HepG2 (cell line): ENCODE results near the gene TMEM135. TPM values are rescaled to one million over a fixed set of nuclear protein-coding genes. Genes with fewer than 3 reads are reported as not detected.

Experiments used
- ATAC-seq: fragments of 200-7000 bp; cut with Tn5 transposase; 3 replicates; pipeline ENCODE4 v1.9.1; 2020; ENCODE audit warnings: mild to moderate bottlenecking, moderate library complexity
- BruUV-seq: library from RNA; stranded (reverse); fragments of 400-500 nt; replicated peaks from 2 replicates; lab custom pipeline; 2021; lab: Mats Ljungman, UMichigan
- CTCF ChIA-PET: fragments of 300-600 bp; formaldehyde crosslinking; extraction: SDS; loops from one replicate; lab custom pipeline; 2021; ENCODE audit warnings: low total read pairs, inconsistent platforms, low intra/inter-chr PET ratio; lab: Yijun Ruan, JAX
- POLR2A ChIA-PET: fragments of 350-600 bp; sonication (Branson Sonifier 250); formaldehyde crosslinking; loops from one replicate; lab custom pipeline; 2020; ENCODE audit warnings: antibody characterized with exemption, inconsistent platforms; lab: Yijun Ruan, JAX
- DNase-seq: peaks from one replicate; pipeline ENCODE4 v3.0.0-alpha.2; 2015; ENCODE audit warnings: low spot score
- FAIRE-seq: peaks from 3 replicates; lab custom pipeline; 2011; peaks lifted over from hg19 to GRCh38; lab: Jason Lieb, UNC
- H2AFZ ChIP-seq: one replicate; pipeline ENCODE4 v1.6.1; 2011; ENCODE audit warnings: low read length, inconsistent platforms
- H3K27ac ChIP-seq: fragments of 300-600 bp; 3 replicates; pipeline ENCODE4 v1.8.0; 2011; ENCODE audit warnings: mixed run types, mild to moderate bottlenecking, mixed read lengths, low read length, inconsistent platforms; ENCODE audit not compliant: insufficient read depth; ENCODE audit errors: extremely low read length
- H3K27me3 ChIP-seq, 2 experiments: fragments of 200-600 bp in 1 of 2; 2 replicates in 1 of 2; 3 replicates in 1 of 2; pipeline versions ENCODE4 v1.6.0 to v1.8.0; 2011; ENCODE audit warnings: low read length in 2 of 2, mild to moderate bottlenecking in 2 of 2, moderate library complexity in 2 of 2, inconsistent platforms in 1 of 2; ENCODE audit not compliant: insufficient read depth in 2 of 2, control insufficient read depth in 1 of 2
- H3K36me3 ChIP-seq, 2 experiments: fragments of 200-600 bp in 1 of 2; replicated peaks in 1 of 2; 2 replicates in 1 of 2; 3 replicates in 1 of 2; pipeline versions ENCODE4 v1.5.1 to v1.8.0; 2011; ENCODE audit warnings: low read length in 2 of 2, inconsistent platforms in 1 of 2; ENCODE audit not compliant: insufficient read depth in 2 of 2, control insufficient read depth in 1 of 2
- H3K4me1 ChIP-seq: 2 replicates; pipeline ENCODE4 v1.5.1; 2012; ENCODE audit warnings: low read length, inconsistent platforms; ENCODE audit not compliant: insufficient read depth
- H3K4me2 ChIP-seq: 2 replicates; pipeline ENCODE4 v1.6.0; 2011; ENCODE audit warnings: low read depth, low read length, inconsistent platforms
- H3K4me3 ChIP-seq, 3 experiments: fragments of 200-600 bp in 1 of 3; sonication (generic), shearing (Covaris generic) in 1 of 3; replicated peaks in 1 of 3; 2 replicates each; pipeline ENCODE4 v1.5.1; 2011 to 2016; ENCODE audit warnings: low read length in 3 of 3, inconsistent platforms in 2 of 3, low read depth in 2 of 3, mild to moderate bottlenecking in 2 of 3, control low read depth in 1 of 3, mixed read lengths in 1 of 3; ENCODE audit not compliant: insufficient read depth in 1 of 3
- H3K79me2 ChIP-seq: one replicate; pipeline ENCODE4 v1.6.1; 2011; ENCODE audit warnings: low read length, inconsistent platforms; ENCODE audit not compliant: insufficient read depth
- H3K9ac ChIP-seq: 2 replicates; pipeline ENCODE4 v1.6.0; 2011; ENCODE audit warnings: mild to moderate bottlenecking, low read depth, low read length, inconsistent platforms; ENCODE audit not compliant: insufficient read depth
- H3K9me3 ChIP-seq: 2 replicates; pipeline ENCODE4 v1.5.1; 2012; ENCODE audit warnings: mild to moderate bottlenecking, low read length
- H4K20me1 ChIP-seq: 2 replicates; pipeline ENCODE4 v1.6.0; 2011; ENCODE audit warnings: inconsistent platforms, mild to moderate bottlenecking, low read length, moderate library complexity; ENCODE audit not compliant: insufficient read depth
- FLYWCH1 ChIP-seq: sonication (generic); formaldehyde crosslinking; IDR thresholded peaks from 2 replicates; pipeline ENCODE4 v1.8.1; 2023; ENCODE audit warnings: mild to moderate bottlenecking, missing genetic modification reagents
- GTF2F1 ChIP-seq: fragments of 150-350 bp; IDR thresholded peaks from 2 replicates; pipeline ENCODE4 v1.6.1; 2014; ENCODE audit warnings: low read length
- KDM6A ChIP-seq: IDR thresholded peaks from 2 replicates; pipeline ENCODE4 v1.6.1; 2016; ENCODE audit warnings: low read depth
- MEIS1 ChIP-seq: sonication (generic); formaldehyde crosslinking; IDR thresholded peaks from 2 replicates; pipeline ENCODE4 v1.9.0; 2021; ENCODE audit warnings: mild to moderate bottlenecking, missing genetic modification reagents, moderate library complexity, borderline replicate concordance
- MYC ChIP-seq: sonication (generic); formaldehyde crosslinking; IDR thresholded peaks from 2 replicates; pipeline ENCODE4 v1.9.0; 2021; ENCODE audit warnings: missing genetic modification reagents, borderline replicate concordance
- MZF1 ChIP-seq: sonication (generic); formaldehyde crosslinking; IDR thresholded peaks from 2 replicates; pipeline ENCODE4 v1.8.1; 2023; ENCODE audit warnings: mild to moderate bottlenecking, missing genetic modification reagents, borderline replicate concordance
- SIX1 ChIP-seq: sonication (generic); formaldehyde crosslinking; IDR thresholded peaks from 2 replicates; pipeline ENCODE4 v1.4.0; 2020; ENCODE audit warnings: missing genetic modification reagents, borderline replicate concordance
- ZBTB1 ChIP-seq: sonication (generic); formaldehyde crosslinking; IDR thresholded peaks from 2 replicates; pipeline ENCODE4 v1.4.0; 2020; ENCODE audit warnings: missing genetic modification reagents, borderline replicate concordance
- ZNF337 ChIP-seq: sonication (generic); formaldehyde crosslinking; IDR thresholded peaks from 2 replicates; pipeline ENCODE4 v1.5.1; 2020; ENCODE audit warnings: missing genetic modification reagents, low read depth, mild to moderate bottlenecking, borderline replicate concordance
- ZNF607 ChIP-seq: sonication (generic); formaldehyde crosslinking; IDR thresholded peaks from 2 replicates; pipeline ENCODE4 v1.5.1; 2020; ENCODE audit warnings: missing genetic modification reagents, mild to moderate bottlenecking, borderline replicate concordance
- ZSCAN29 ChIP-seq: sonication (generic); formaldehyde crosslinking; conservative IDR thresholded peaks from 2 replicates; pipeline ENCODE4 v1.4.0; 2020; ENCODE audit warnings: mild to moderate bottlenecking, missing genetic modification reagents
- WGBS: methylation state at CpG from one replicate; pipeline ENCODE4 v1.1.6; 2017; ENCODE audit warnings: low lambda C conversion rate; 5-methylcytosine and 5-hydroxymethylcytosine counted together
- in situ Hi-C: cut with HindIII; loops from 2 replicates; pipeline ENCODE4 v1.10.0; 2017; ENCODE audit warnings: low pct_unique_long_range_greater_than_20kb; ENCODE audit not compliant: extremely low pct_ligation_motif_present
- intact Hi-C: fragments of 100-400 bp; cut with micrococcal nuclease; formaldehyde crosslinking; loops from one replicate; pipeline ENCODE4 v1.10.0; 2022; ENCODE audit not compliant: unreplicated experiment
- polyA plus RNA-seq, 8 experiments: library from polyadenylated mRNA; depleted of rRNA in 3 of 8; stranded (reverse) in 7 of 8; unstranded in 1 of 8; fragments of >200 nt; fragmentation: Illumina TruSeq in 4 of 8; extraction: Trizol in 4 of 8; gene quantifications; 2 replicates each; pipeline versions ENCODE4 v1.2.1 to v1.2.3, GENCODE V29; 2011 to 2016; ENCODE audit warnings: low read depth in 4 of 8, missing spikeins in 1 of 8, mixed read lengths in 1 of 8; ENCODE audit not compliant: insufficient read depth in 1 of 8
- total RNA-seq, 5 experiments: library from RNA; depleted of rRNA; stranded (reverse); fragments of >200 nt; fragmentation: Illumina TruSeq; extraction: Trizol; gene quantifications; 2 replicates each; pipeline ENCODE4 v1.2.3, GENCODE V29; 2016; ENCODE audit warnings: low read depth in 1 of 5
- TF ChIP-seq, protein P1 (sequence below): sonication (generic); formaldehyde crosslinking; IDR thresholded peaks from 2 replicates; pipeline ENCODE4 v1.9.0; 2021; ENCODE audit warnings: missing genetic modification reagents, borderline replicate concordance
- TF ChIP-seq, protein P2 (sequence below), 2 experiments: sonication (generic) in 1 of 2; formaldehyde crosslinking in 1 of 2; IDR thresholded peaks; 2 replicates each; pipeline versions ENCODE4 v1.5.1 to v1.6.1; 2011 to 2020; ENCODE audit warnings: borderline replicate concordance in 1 of 2, low read depth in 1 of 2, low read length in 1 of 2, mild to moderate bottlenecking in 1 of 2, missing genetic modification reagents in 1 of 2, moderate library complexity in 1 of 2
- TF ChIP-seq, protein P3 (sequence below): sonication (generic); formaldehyde crosslinking; IDR thresholded peaks from 2 replicates; pipeline ENCODE4 v1.4.0; 2020; ENCODE audit warnings: mild to moderate bottlenecking, missing genetic modification reagents
- TF ChIP-seq, protein P4 (sequence below): sonication (generic); formaldehyde crosslinking; IDR thresholded peaks from 2 replicates; pipeline ENCODE4 v1.8.1; 2023; ENCODE audit warnings: mild to moderate bottlenecking, inconsistent platforms, moderate library complexity, missing genetic modification reagents, borderline replicate concordance

TMEM135 gene
- total and polyA plus RNA-seq, 2 of the 13 experiments (the other 11 are each of a cell fraction or from before 2014, with no cell fraction given), result 36.6 to 88.9 TPM

DNA sequence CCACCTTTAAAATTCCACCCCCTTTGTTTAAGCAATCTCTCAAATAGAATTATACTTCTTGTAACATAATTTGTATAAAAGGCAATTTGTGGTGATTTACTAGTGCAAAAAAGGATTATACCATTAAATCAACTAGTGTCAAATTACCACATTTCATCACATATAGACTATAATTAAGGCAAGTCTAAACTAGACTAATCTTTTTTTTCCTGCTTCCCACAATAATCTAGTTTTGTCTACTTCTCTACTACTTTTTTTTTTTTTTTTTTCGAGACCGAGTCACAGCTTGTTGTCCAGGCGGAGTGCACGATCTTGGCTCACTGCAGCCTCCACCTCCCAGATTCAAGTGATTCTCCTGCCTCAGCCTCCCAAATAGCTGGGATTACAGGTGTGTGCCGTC is 46.4 kb upstream of the TMEM135 start:
- intact Hi-C loops, result no loop called here
- no peak overlapping the region for H3K9ac ChIP-seq
- no peak for DNase-seq
- H3K79me2 ChIP-seq, result no peaks in the 10 kb centered on the region
- WGBS, result 95% methylated on average over 5 of the region's 5 CpGs
- no peaks in the 10 kb centered on the region for H3K9me3 ChIP-seq
- no peaks in the 10 kb centered on the region for H3K27me3 ChIP-seq
- peaks cover 31% of the 10 kb centered on the region for H3K4me1 ChIP-seq
- no peak overlapping the region for H3K27ac ChIP-seq
- H3K4me3 ChIP-seq, result no peak overlapping the region
- CTCF ChIA-PET, result no interaction called here
- H4K20me1 ChIP-seq, result no peaks in the 10 kb centered on the region
- TF ChIP-seq SIX1 (CRISPR knock-in tag), result no peak
- no peak for TF ChIP-seq ZSCAN29
- TF ChIP-seq, protein P1, sequence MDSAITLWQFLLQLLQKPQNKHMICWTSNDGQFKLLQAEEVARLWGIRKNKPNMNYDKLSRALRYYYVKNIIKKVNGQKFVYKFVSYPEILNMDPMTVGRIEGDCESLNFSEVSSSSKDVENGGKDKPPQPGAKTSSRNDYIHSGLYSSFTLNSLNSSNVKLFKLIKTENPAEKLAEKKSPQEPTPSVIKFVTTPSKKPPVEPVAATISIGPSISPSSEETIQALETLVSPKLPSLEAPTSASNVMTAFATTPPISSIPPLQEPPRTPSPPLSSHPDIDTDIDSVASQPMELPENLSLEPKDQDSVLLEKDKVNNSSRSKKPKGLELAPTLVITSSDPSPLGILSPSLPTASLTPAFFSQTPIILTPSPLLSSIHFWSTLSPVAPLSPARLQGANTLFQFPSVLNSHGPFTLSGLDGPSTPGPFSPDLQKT (CRISPR knock-in tag), result no peak
- no peak for TF ChIP-seq FLYWCH1 (CRISPR knock-in tag)
- no peak for TF ChIP-seq MEIS1
- TF ChIP-seq, protein P2, sequence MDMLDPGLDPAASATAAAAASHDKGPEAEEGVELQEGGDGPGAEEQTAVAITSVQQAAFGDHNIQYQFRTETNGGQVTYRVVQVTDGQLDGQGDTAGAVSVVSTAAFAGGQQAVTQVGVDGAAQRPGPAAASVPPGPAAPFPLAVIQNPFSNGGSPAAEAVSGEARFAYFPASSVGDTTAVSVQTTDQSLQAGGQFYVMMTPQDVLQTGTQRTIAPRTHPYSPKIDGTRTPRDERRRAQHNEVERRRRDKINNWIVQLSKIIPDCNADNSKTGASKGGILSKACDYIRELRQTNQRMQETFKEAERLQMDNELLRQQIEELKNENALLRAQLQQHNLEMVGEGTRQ (IDR thresholded peaks at IDR 0.05; ENCODE audit: low read depth, low read length), result no peak
- TF ChIP-seq, protein P2 (CRISPR knock-in tag; IDR thresholded peaks at IDR 0.05; ENCODE audit: borderline replicate concordance), result no peak
- TF ChIP-seq KDM6A (CRISPR knock-in tag), result no peak
- no peak for TF ChIP-seq ZNF607 (CRISPR knock-in tag)
- TF ChIP-seq ZNF337 (CRISPR knock-in tag), result no peak
- TF ChIP-seq ZBTB1 (CRISPR knock-in tag), result no peak
- no peak for TF ChIP-seq GTF2F1
- no peak for TF ChIP-seq MZF1 (CRISPR knock-in tag)
- TF ChIP-seq, protein P3, sequence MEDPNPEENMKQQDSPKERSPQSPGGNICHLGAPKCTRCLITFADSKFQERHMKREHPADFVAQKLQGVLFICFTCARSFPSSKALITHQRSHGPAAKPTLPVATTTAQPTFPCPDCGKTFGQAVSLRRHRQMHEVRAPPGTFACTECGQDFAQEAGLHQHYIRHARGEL, result no peak
- TF ChIP-seq MYC (CRISPR knock-in tag), result no peak
- TF ChIP-seq, protein P4, sequence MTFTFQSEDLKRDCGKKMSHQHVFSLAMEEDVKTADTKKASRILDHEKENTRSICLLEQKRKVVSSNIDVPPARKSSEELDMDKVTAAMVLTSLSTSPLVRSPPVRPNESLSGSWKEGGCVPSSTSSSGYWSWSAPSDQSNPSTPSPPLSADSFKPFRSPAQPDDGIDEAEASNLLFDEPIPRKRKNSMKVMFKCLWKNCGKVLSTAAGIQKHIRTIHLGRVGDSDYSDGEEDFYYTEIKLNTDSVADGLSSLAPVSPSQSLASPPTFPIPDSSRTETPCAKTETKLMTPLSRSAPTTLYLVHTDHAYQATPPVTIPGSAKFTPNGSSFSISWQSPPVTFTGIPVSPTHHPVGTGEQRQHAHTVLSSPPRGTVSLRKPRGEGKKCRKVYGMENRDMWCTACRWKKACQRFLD (CRISPR knock-in tag), result no peak
- TF ChIP-seq, all 625 proteins: peak for 0
- H2AFZ ChIP-seq, result no peak overlapping the region
- no peak overlapping the region for H3K4me2 ChIP-seq
- in situ Hi-C loops, result no loop called here
- no TSS peak for BruUV-seq
- H3K36me3 ChIP-seq, result no peaks in the 10 kb centered on the region
- POLR2A ChIA-PET, result no interaction called here
- no peak for FAIRE-seq
- no peak for ATAC-seq
